K562 (cell line): Measurements from ENCODE around the gene TRMT1. TPM values are rescaled to one million over a fixed set of nuclear protein-coding genes. Genes with fewer than 3 reads are reported as not detected.

Experiments used
- CREB3 ChIP-seq: fragments of 450-650 bp; conservative IDR thresholded peaks from 2 replicates; pipeline ENCODE4 v1.6.1; 2016; ENCODE audit warnings: missing genetic modification characterization, low read depth, mild to moderate bottlenecking, missing compliant biosample characterization, moderate library complexity
- DLX4 ChIP-seq: fragments of 250-450 bp; sonication (Bioruptor Pico); IDR thresholded peaks from 2 replicates; pipeline ENCODE4 v1.6.1; 2021; ENCODE audit warnings: mild to moderate bottlenecking
- ELF4 ChIP-seq: fragments of 450-650 bp; formaldehyde crosslinking; IDR thresholded peaks from 2 replicates; pipeline ENCODE4 v1.4.0; 2022; ENCODE audit warnings: missing genetic modification characterization
- ERF ChIP-seq: fragments of 450-650 bp; formaldehyde crosslinking; IDR thresholded peaks from 2 replicates; pipeline ENCODE4 v1.4.0; 2020; ENCODE audit warnings: mild to moderate bottlenecking, mixed read lengths
- EWSR1 ChIP-seq: fragments of 450-650 bp; IDR thresholded peaks from 2 replicates; pipeline ENCODE4 v1.6.1; 2018; ENCODE audit warnings: borderline replicate concordance, mild to moderate bottlenecking, low read depth, moderate library complexity; ENCODE audit not compliant: partially characterized antibody
- HDAC8 ChIP-seq: fragments of 450-650 bp; IDR thresholded peaks from 2 replicates; pipeline ENCODE4 v1.6.1; 2016; ENCODE audit warnings: mild to moderate bottlenecking, missing genetic modification characterization, moderate library complexity, missing compliant biosample characterization
- KDM1A ChIP-seq, 2 experiments: fragments of 450-650 bp; IDR thresholded peaks; 2 replicates each; pipeline ENCODE4 v1.6.1; 2016; ENCODE audit warnings: mild to moderate bottlenecking in 2 of 2
- MAFF ChIP-seq: IDR thresholded peaks from 2 replicates; pipeline ENCODE4 v1.6.1; 2012; ENCODE audit warnings: low read length, improper control_type of control experiment
- NCOR1 ChIP-seq: fragments of 450-650 bp; IDR thresholded peaks from 2 replicates; pipeline ENCODE4 v1.6.1; 2016; ENCODE audit warnings: mild to moderate bottlenecking, moderate library complexity
- NELFE ChIP-seq: IDR thresholded peaks from 2 replicates; pipeline ENCODE4 v1.6.1; 2011; ENCODE audit warnings: mild to moderate bottlenecking; ENCODE audit not compliant: insufficient read depth, insufficient read length
- NKRF ChIP-seq: fragments of 450-650 bp; IDR thresholded peaks from 2 replicates; pipeline ENCODE4 v1.6.1; 2016; ENCODE audit warnings: borderline replicate concordance
- RNF219 ChIP-seq: fragments of 250-450 bp; sonication (Bioruptor Pico); IDR thresholded peaks from 2 replicates; pipeline ENCODE4 v1.5.0; 2022; ENCODE audit warnings: mild to moderate bottlenecking
- SAP30 ChIP-seq: fragments of 200-600 bp; sonication (generic); IDR thresholded peaks from 2 replicates; pipeline ENCODE4 v1.6.1; 2012; ENCODE audit warnings: borderline replicate concordance, low read depth, mild to moderate bottlenecking, moderate library complexity, low read length, control low read depth, inconsistent platforms; ENCODE audit not compliant: insufficient read depth, poor library complexity, severe bottlenecking
- ZNF133 ChIP-seq: fragments of 250-450 bp; sonication (Bioruptor Pico); IDR thresholded peaks from 2 replicates; pipeline ENCODE4 v1.4.0; 2020; ENCODE audit warnings: mild to moderate bottlenecking
- ZNF165 ChIP-seq: fragments of 250-450 bp; sonication (Bioruptor Pico); IDR thresholded peaks from 2 replicates; pipeline ENCODE4 v1.4.0; 2020; ENCODE audit warnings: borderline replicate concordance
- ZNF184 ChIP-seq: sonication (generic); formaldehyde crosslinking; IDR thresholded peaks from 2 replicates; pipeline ENCODE4 v1.5.0; 2020; ENCODE audit warnings: missing genetic modification reagents
- ZNF274 ChIP-seq: IDR thresholded peaks from 2 replicates; pipeline ENCODE4 v1.6.1; 2011; ENCODE audit warnings: low read depth, mild to moderate bottlenecking, low read length, moderate library complexity, borderline replicate concordance
- ZNF57 ChIP-seq: fragments of 450-650 bp; formaldehyde crosslinking; IDR thresholded peaks from 2 replicates; pipeline ENCODE4 v1.4.0; 2020; ENCODE audit warnings: mild to moderate bottlenecking, moderate library complexity
- polyA plus RNA-seq, 8 experiments: library from polyadenylated mRNA; depleted of rRNA in 4 of 8; stranded (reverse) in 5 of 8; unstranded in 3 of 8; fragments of >200 nt; fragmentation: Nextera tagmentation in 2 of 8; fragmentation: Illumina TruSeq in 1 of 8; extraction: Ambion mirVana in 2 of 8; extraction: Trizol in 1 of 8; gene quantifications; 2 replicates each; pipeline versions ENCODE4 v1.2.1 to v1.2.3, GENCODE V29; 2011 to 2014; ENCODE audit warnings: inconsistent platforms in 1 of 8, missing spikeins in 1 of 8
- total RNA-seq, 7 experiments: library from RNA; depleted of rRNA in 6 of 7; stranded (reverse); fragments of >200 nt in 6 of 7; fragmentation: Illumina TruSeq in 2 of 7; extraction: Trizol in 2 of 7; gene quantifications; 2 replicates each; pipeline versions ENCODE4 v1.2.1 to v1.2.3, GENCODE V29; 2011 to 2021; ENCODE audit warnings: low replicate concordance in 1 of 7
- TF ChIP-seq, protein P1 (sequence below), 2 experiments: fragments of 450-650 bp in 1 of 2; IDR thresholded peaks; 2 replicates each; pipeline ENCODE4 v1.6.1; 2011 to 2017; ENCODE audit warnings: low read depth in 2 of 2, antibody characterized with exemption in 1 of 2, borderline replicate concordance in 1 of 2, low read length in 1 of 2, mild to moderate bottlenecking in 1 of 2, mixed read lengths in 1 of 2; ENCODE audit not compliant: control insufficient read depth in 1 of 2

The TRMT1 gene
- total and polyA plus RNA-seq, 9 of the 15 experiments (the other 6 are each of a cell fraction or from before 2014, with no cell fraction given) = 5.8 to 158 (median 54.3) TPM

GRCh38 chr19:13151605-13152355 is 35.2 kb upstream of the TRMT1 start (continued):
- TF ChIP-seq, protein P1, sequence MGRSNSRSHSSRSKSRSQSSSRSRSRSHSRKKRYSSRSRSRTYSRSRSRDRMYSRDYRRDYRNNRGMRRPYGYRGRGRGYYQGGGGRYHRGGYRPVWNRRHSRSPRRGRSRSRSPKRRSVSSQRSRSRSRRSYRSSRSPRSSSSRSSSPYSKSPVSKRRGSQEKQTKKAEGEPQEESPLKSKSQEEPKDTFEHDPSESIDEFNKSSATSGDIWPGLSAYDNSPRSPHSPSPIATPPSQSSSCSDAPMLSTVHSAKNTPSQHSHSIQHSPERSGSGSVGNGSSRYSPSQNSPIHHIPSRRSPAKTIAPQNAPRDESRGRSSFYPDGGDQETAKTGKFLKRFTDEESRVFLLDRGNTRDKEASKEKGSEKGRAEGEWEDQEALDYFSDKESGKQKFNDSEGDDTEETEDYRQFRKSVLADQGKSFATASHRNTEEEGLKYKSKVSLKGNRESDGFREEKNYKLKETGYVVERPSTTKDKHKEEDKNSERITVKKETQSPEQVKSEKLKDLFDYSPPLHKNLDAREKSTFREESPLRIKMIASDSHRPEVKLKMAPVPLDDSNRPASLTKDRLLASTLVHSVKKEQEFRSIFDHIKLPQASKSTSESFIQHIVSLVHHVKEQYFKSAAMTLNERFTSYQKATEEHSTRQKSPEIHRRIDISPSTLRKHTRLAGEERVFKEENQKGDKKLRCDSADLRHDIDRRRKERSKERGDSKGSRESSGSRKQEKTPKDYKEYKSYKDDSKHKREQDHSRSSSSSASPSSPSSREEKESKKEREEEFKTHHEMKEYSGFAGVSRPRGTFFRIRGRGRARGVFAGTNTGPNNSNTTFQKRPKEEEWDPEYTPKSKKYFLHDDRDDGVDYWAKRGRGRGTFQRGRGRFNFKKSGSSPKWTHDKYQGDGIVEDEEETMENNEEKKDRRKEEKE (IDR thresholded peaks at IDR 0.05; ENCODE audit: borderline replicate concordance in 1 of 2, control insufficient read depth in 1 of 2, low read depth in 2 of 2, low read length in 1 of 2) = no peak
- no peak for TF ChIP-seq ZNF133 (CRISPR knock-in tag)
- TF ChIP-seq ZNF184 (CRISPR knock-in tag) = no peak
- peak; percentile 90 for TF ChIP-seq SAP30
- no peak for TF ChIP-seq ZNF165
- TF ChIP-seq NELFE = no peak
- no peak for TF ChIP-seq ERF
- TF ChIP-seq KDM1A (IDR thresholded peaks at IDR 0.05) = no peak
- peak; percentile 63; the same call in 1 of the 2 replicates for TF ChIP-seq NCOR1
- no peak for TF ChIP-seq ZNF57
- TF ChIP-seq ELF4 (CRISPR knock-in tag) = no peak
- TF ChIP-seq HDAC8 (tag) = no peak
- TF ChIP-seq ZNF274 = no peak
- TF ChIP-seq MAFF = no peak
- peak; percentile 83 for TF ChIP-seq NKRF
- TF ChIP-seq DLX4 (CRISPR knock-in tag) = no peak
- TF ChIP-seq CREB3 (tag) = no peak
- TF ChIP-seq EWSR1 = no peak
- no peak for TF ChIP-seq RNF219 (CRISPR knock-in tag)
